Coronary artery (tissue), 2 donors: Measurements from ENCODE around the gene NSG2.
"Not testable (repeated sequence)": the region's sequence is repeated elsewhere in the genome, so short reads cannot be mapped to it uniquely, and the experiment has no call there.

Experiments
- DNase-seq: peaks from one replicate; pipeline ENCODE4 v3.0.0-alpha.2; 2017; ENCODE audit warnings: low spot score
- H3K27ac ChIP-seq, 2 donors: fragments of 200-600 bp; sonication (generic); one replicate each; pipeline ENCODE4 v1.5.1; 2016 to 2019
- H3K4me3 ChIP-seq: fragments of 200-600 bp; sonication (generic); 2 replicates; pipeline ENCODE4 v1.5.1; 2016; ENCODE audit warnings: mild to moderate bottlenecking, moderate library complexity
- CTCF ChIP-seq: fragments of 200-600 bp; sonication (generic); IDR thresholded peaks from one replicate; pipeline ENCODE4 v1.5.1; 2019; ENCODE audit warnings: antibody characterized with exemption

Gene NSG2

GRCh38 chr5:174098694-174099093 lies 53.2 kb downstream of the NSG2 start:
- no peak for DNase-seq
- no peak overlapping the region for H3K27ac ChIP-seq
- no peak for TF ChIP-seq CTCF

GRCh38 chr5:174100490-174100889 lies 55.0 kb downstream of the NSG2 start:
- peak; percentile 38 for DNase-seq
- H3K27ac ChIP-seq: no peak overlapping the region
- no peak for TF ChIP-seq CTCF
- H3K4me3 ChIP-seq: no peak overlapping the region

More at GRCh38 chr5:174098694-174099093, 53.2 kb downstream of the NSG2 start:
- H3K4me3 ChIP-seq: no peak overlapping the region

GRCh38 chr5:174101195-174101730 lies 55.8 kb downstream of the NSG2 start:
- no peak for DNase-seq
- TF ChIP-seq CTCF: no peak
- Histone ChIP-seq H3K4me3 (no peak overlapping the region), H3K27ac (no peak overlapping the region)

- not testable (repeated sequence) for H3K27ac ChIP-seq, H3K4me3 ChIP-seq, DNase-seq
Measured at GRCh38 chr5:174102574-174102973, 57.1 kb downstream of the NSG2 start.

GRCh38 chr5:174106997-174107655 lies 61.6 kb downstream of the NSG2 start:
- Histone ChIP-seq H3K4me3 (no peak overlapping the region), H3K27ac (no peak overlapping the region)
- no peak for TF ChIP-seq CTCF
- no peak for DNase-seq

- H3K4me3 ChIP-seq: no peak overlapping the region
- H3K27ac ChIP-seq: no peak overlapping the region
- TF ChIP-seq CTCF: no peak
- DNase-seq: no peak
Measured at GRCh38 chr5:174108745-174109144, 63.2 kb downstream of the NSG2 start.

GRCh38 chr5:174109698-174110260 lies 64.3 kb downstream of the NSG2 start:
- no peak for DNase-seq
- TF ChIP-seq CTCF: no peak
- H3K27ac ChIP-seq: no peak overlapping the region
- H3K4me3 ChIP-seq: no peak overlapping the region
